Stimulated activated CD4-positive, alpha-beta T cell treated with anti-CD3 and anti-CD28 coated beads, Interleukin-4, amount 100 ng/mL, for 48 hours (primary cell): ENCODE measurements around the gene SP140.
A peak's percentile ranks its signal among the peaks of the same experiment; 100 is the strongest.
"Not testable (repeated sequence)": the region's sequence is repeated elsewhere in the genome, so short reads cannot be mapped to it uniquely, and the experiment has no call there.

Experiments used
- DNase-seq, 2 donors: peaks; one replicate each; pipeline ENCODE4 v3.0.0-alpha.2; 2020; ENCODE audit warnings: low read depth in 2 of 2

SP140 gene

GRCh38 chr2:230224458-230224857 lies 1.1 kb upstream of the SP140 start:
- DNase-seq = no peak

GRCh38 chr2:230226051-230226551 lies 565 bp downstream of the SP140 start:
- no peak for DNase-seq

GRCh38 chr2:230227216-230227615 lies 1.7 kb downstream of the SP140 start:
- no peak for DNase-seq

GRCh38 chr2:230230087-230230486 lies 4.6 kb downstream of the SP140 start:
- no peak for DNase-seq

GRCh38 chr2:230230496-230231200 lies 5.1 kb downstream of the SP140 start:
- no peak for DNase-seq

GRCh38 chr2:230231251-230231650 lies 5.7 kb downstream of the SP140 start:
- DNase-seq = no peak

GRCh38 chr2:230234122-230234722 lies 8.7 kb downstream of the SP140 start:
- no peak for DNase-seq

- no peak for DNase-seq
Measured at GRCh38 chr2:230234845-230235244, 9.3 kb downstream of the SP140 start.

- no peak for DNase-seq
Measured at GRCh38 chr2:230244211-230244610, 18.7 kb downstream of the SP140 start.

- no peak for DNase-seq
Measured at GRCh38 chr2:230246206-230246605, 20.7 kb downstream of the SP140 start.

GRCh38 chr2:230250231-230250630 lies 24.7 kb downstream of the SP140 start:
- DNase-seq = no peak

GRCh38 chr2:230254152-230254881 lies 28.8 kb downstream of the SP140 start:
- DNase-seq = peak in 1 of 2 donors; percentile 30

GRCh38 chr2:230256733-230257332 lies 31.3 kb downstream of the SP140 start:
- no peak for DNase-seq

GRCh38 chr2:230258483-230258882 lies 32.9 kb downstream of the SP140 start:
- no peak for DNase-seq

- no peak for DNase-seq
Measured at GRCh38 chr2:230262246-230262645, 36.7 kb downstream of the SP140 start.

- DNase-seq = not testable (repeated sequence)
Measured at GRCh38 chr2:230264945-230265344, 39.4 kb downstream of the SP140 start.

GRCh38 chr2:230266638-230267037 lies 41.1 kb downstream of the SP140 start:
- no peak for DNase-seq

GRCh38 chr2:230267059-230267458 lies 41.5 kb downstream of the SP140 start:
- DNase-seq = no peak

- DNase-seq = no peak
Measured at GRCh38 chr2:230267556-230267955, 42.0 kb downstream of the SP140 start.

GRCh38 chr2:230268606-230269243 lies 43.2 kb downstream of the SP140 start:
- DNase-seq = no peak

- peak in 1 of 2 donors; percentile 19 for DNase-seq
Measured at GRCh38 chr2:230269715-230270114, 44.2 kb downstream of the SP140 start.

GRCh38 chr2:230282936-230283335 lies 57.4 kb downstream of the SP140 start:
- no peak for DNase-seq
